Spleen (tissue), 11 donors: ENCODE results near the gene F11R. TPM values are rescaled to one million over a fixed set of nuclear protein-coding genes. Genes with fewer than 3 reads are reported as not detected.
A peak's percentile ranks its signal among the peaks of the same experiment; 100 is the strongest.

Experiments
- DNase-seq: peaks from one replicate; pipeline ENCODE4 v3.0.0-alpha.2; 2020
- H3K27ac ChIP-seq, 8 donors: fragments of 200-600 bp; sonication (generic) in 7 of 8; 1 replicate in 4 of 8; 2 replicates in 4 of 8; pipeline versions ENCODE4 v1.5.0 to v1.8.0; 2016 to 2021; ENCODE audit warnings: inconsistent platforms in 4 of 8, mild to moderate bottlenecking in 4 of 8, moderate library complexity in 1 of 8
- H3K27me3 ChIP-seq, 7 donors: fragments of 200-600 bp; sonication (generic) in 6 of 7; replicated peaks in 1 of 7; 1 replicate in 4 of 7; 2 replicates in 3 of 7; pipeline versions ENCODE4 v1.5.0 to v1.8.0; 2016 to 2021; ENCODE audit warnings: inconsistent platforms in 3 of 7, mild to moderate bottlenecking in 1 of 7
- H3K36me3 ChIP-seq, 6 donors: fragments of 200-600 bp; sonication (generic) in 5 of 6; 1 replicate in 4 of 6; 2 replicates in 2 of 6; pipeline versions ENCODE4 v1.5.0 to v1.8.0; 2016 to 2021; ENCODE audit warnings: inconsistent platforms in 2 of 6
- H3K4me1 ChIP-seq, 6 donors: fragments of 200-600 bp; sonication (generic) in 5 of 6; 1 replicate in 3 of 6; 2 replicates in 3 of 6; pipeline versions ENCODE4 v1.5.0 to v1.8.0; 2016 to 2021; ENCODE audit warnings: inconsistent platforms in 3 of 6
- H3K4me3 ChIP-seq, 8 donors: fragments of 200-600 bp; sonication (generic) in 7 of 8; 1 replicate in 4 of 8; 2 replicates in 4 of 8; pipeline versions ENCODE4 v1.5.0 to v1.8.0; 2016 to 2021; ENCODE audit warnings: inconsistent platforms in 4 of 8, mild to moderate bottlenecking in 4 of 8, moderate library complexity in 2 of 8
- H3K9me3 ChIP-seq, 8 donors: fragments of 200-600 bp; sonication (generic) in 7 of 8; 1 replicate in 4 of 8; 2 replicates in 4 of 8; pipeline versions ENCODE4 v1.5.0 to v1.8.0; 2016 to 2021; ENCODE audit warnings: inconsistent platforms in 4 of 8
- CTCF ChIP-seq, 11 experiments: fragments of 200-600 bp in 7 of 11; fragments of 450-650 bp in 4 of 11; sonication (generic) in 4 of 11; IDR thresholded peaks in 8 of 11; conservative IDR thresholded peaks in 3 of 11; 1 replicate in 7 of 11; 2 replicates in 4 of 11; pipeline versions ENCODE4 v1.4.0 to v1.8.0; 2016 to 2021; ENCODE audit warnings: antibody characterized with exemption in 11 of 11, inconsistent platforms in 4 of 11, mild to moderate bottlenecking in 1 of 11
- POLR2A ChIP-seq, 3 donors: fragments of 450-650 bp; IDR thresholded peaks; one replicate each; pipeline ENCODE4 v1.5.1; 2017; ENCODE audit warnings: antibody characterized with exemption in 3 of 3, mild to moderate bottlenecking in 1 of 3
- POLR2AphosphoS5 ChIP-seq, 3 donors: sonication (generic); formaldehyde crosslinking; IDR thresholded peaks; one replicate each; pipeline ENCODE4 v1.5.1; 2017; ENCODE audit warnings: antibody characterized with exemption in 3 of 3
- WGBS, 5 donors: extraction: QIAGEN DNeasy Blood & Tissue Kit in 3 of 5; methylation state at CpG; one replicate each; pipeline versions ENCODE4 v1.1.5 to v1.1.7; 2013 to 2018; 5-methylcytosine and 5-hydroxymethylcytosine counted together
- intact Hi-C: fragments of 100-400 bp; cut with DNase I; formaldehyde crosslinking; loops from one replicate; pipeline ENCODE4 v1.15.0; 2023; ENCODE audit warnings: low total_unique reads
- polyA plus RNA-seq, 3 donors: library from polyadenylated mRNA; stranded (reverse); fragments of 200-250 nt; gene quantifications; one replicate each; pipeline ENCODE4 v1.2.1, GENCODE V29; 2013
- total RNA-seq, 7 donors: library from RNA; depleted of rRNA in 3 of 7; stranded (reverse); fragments of >200 nt in 3 of 7; fragmentation: NEBNext Ultra II Directional in 4 of 7; extraction: Animal tissue kit (Norgen Biotek cat#: 25700) in 4 of 7; gene quantifications; one replicate each; pipeline versions ENCODE4 v1.1.0 to v1.2.1, GENCODE V29; 2016 to 2021
- donor health status: healthy with polysubstance abuse.
- donor health status: DM: no; HTN: no; CAD: no; lungs with moderate emphysema.
- donor health status: DM: no; HTN: no; CAD: no.
- donor health status: Bipolar disorder and iron deficiency.
- donor health status: healthy.
- donor health status: DM: no; HTN: no; CAD: no.
- donor health status: DM: yes; HTN: yes; CAD: no.

F11R gene
- total and polyA plus RNA-seq, 10 donors: 6.4 to 77.2 (median 50.8) TPM

DNA sequence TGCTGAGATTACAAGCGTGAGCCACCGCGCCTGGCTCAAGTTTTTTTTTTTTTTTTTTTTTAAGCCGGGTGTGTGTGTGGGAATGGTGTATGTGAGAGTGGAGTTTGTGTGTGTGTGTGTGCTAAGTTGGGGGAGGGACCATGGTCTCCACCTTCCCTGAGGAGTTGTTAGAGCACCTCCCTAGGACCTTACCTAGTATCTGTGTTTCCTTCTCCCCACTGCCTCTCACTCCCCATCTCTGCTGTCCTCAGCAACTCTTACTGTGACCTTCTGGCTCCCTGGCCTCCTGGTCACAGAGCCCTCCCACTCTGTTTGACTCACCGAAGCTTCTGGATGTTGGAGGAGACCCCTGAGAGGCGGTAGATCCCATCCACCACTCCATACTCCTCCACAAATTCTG, 38.3 kb upstream of the F11R start:
- Histone ChIP-seq H3K9me3 (no peaks in the 10 kb centered on the region), H3K27me3 (no peaks in the 10 kb centered on the region), H3K4me3 (no peak overlapping the region), H3K36me3 (peaks cover 2 to 97% (median 58%) of the 10 kb centered on the region in 6 donors), H3K27ac (peak overlapping the region in 2 of 8 donors; percentile 4 to 28), H3K4me1 (peaks cover 0 to 76% (median 35%) of the 10 kb centered on the region in 6 donors)
- TF ChIP-seq CTCF (IDR thresholded peaks at IDR 0.05 in 8 of 11, conservative IDR thresholded peaks at IDR 0.05 in 3 of 11): no peak
- no peak for TF ChIP-seq POLR2AphosphoS5 (IDR thresholded peaks at IDR 0.05)
- no peak for TF ChIP-seq POLR2A (IDR thresholded peaks at IDR 0.05)
- DNase-seq: no peak
- intact Hi-C loops: no loop called here
- 78 to 95% (median 89%) methylated on average over 6 of the region's 6 CpGs for WGBS, 5 donors

DNA sequence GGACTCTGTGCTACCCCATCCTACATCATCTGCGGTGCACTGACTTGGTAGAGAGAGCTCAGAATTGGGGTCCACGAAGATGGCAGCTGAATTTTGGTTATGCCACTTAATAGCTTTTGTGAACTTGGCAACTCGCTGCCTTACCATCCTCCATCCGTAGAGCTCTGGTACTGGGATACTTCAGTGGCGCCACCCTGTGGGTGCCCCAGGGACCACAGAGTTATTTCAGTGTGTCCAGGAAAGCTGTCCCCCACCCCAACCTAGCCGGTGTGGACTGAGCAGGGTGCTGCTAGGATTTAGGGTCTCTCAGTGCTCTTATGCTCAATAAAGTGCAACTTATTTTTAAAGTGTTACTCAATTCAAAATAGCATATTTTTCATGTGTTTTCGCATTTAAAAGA, 33.9 kb upstream of the F11R start:
- 80 to 95% (median 86%) methylated on average over 7 of the region's 7 CpGs for WGBS, 5 donors
- Histone ChIP-seq H3K27me3 (no peaks in the 10 kb centered on the region), H3K4me3 (no peak overlapping the region), H3K9me3 (no peaks in the 10 kb centered on the region), H3K27ac (peak overlapping the region in 1 of 8 donors; percentile 0), H3K4me1 (peaks cover 0 to 44% (median 1%) of the 10 kb centered on the region in 6 donors), H3K36me3 (peaks cover 8 to 98% (median 83%) of the 10 kb centered on the region in 6 donors)
- intact Hi-C loops: no loop called here
- DNase-seq: peak; percentile 17
- TF ChIP-seq POLR2AphosphoS5 (IDR thresholded peaks at IDR 0.05): no peak
- TF ChIP-seq CTCF (IDR thresholded peaks at IDR 0.05 in 8 of 11, conservative IDR thresholded peaks at IDR 0.05 in 3 of 11): peak in 1 of 11 experiments; percentile 40

- H3K36me3 ChIP-seq: peaks cover 8 to 98% (median 86%) of the 10 kb centered on the region in 6 donors
- 87 to 100% (median 91%) methylated on average over 4 of the region's 4 CpGs for WGBS, 5 donors
- intact Hi-C loops: no loop called here
Measured at GRCh38 chr1:161054232-161054631, 33.3 kb upstream of the F11R start.

DNA sequence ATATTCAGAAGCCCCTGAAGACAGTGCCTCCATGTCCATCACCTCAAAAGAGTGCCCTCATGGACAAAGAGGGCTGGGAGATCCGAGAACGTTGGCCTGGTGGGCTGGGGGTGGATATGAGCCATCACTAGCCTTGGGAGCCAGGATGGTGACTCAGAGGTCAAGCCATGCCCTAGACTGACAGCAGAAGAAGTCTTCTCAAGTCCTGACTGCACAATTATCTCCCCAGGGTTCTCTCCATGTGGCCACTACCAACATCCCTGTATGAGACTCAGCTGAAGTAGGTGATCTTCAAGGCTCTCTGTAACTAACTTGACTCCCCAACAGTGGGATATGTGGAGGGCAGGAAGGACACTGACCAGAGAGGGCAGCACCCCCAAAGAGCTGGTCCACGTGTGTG, 31.9 kb upstream of the F11R start:
- H3K27ac ChIP-seq: peak overlapping the region in 1 of 8 donors; percentile 3
- no peak for DNase-seq
- H3K4me1 ChIP-seq: peaks cover 0 to 44% (median 4%) of the 10 kb centered on the region in 6 donors
- H3K36me3 ChIP-seq: peaks cover 8 to 98% (median 89%) of the 10 kb centered on the region in 6 donors
- H3K4me3 ChIP-seq: no peak overlapping the region
- TF ChIP-seq CTCF (IDR thresholded peaks at IDR 0.05 in 8 of 11, conservative IDR thresholded peaks at IDR 0.05 in 3 of 11): no peak
- no peak for TF ChIP-seq POLR2AphosphoS5 (IDR thresholded peaks at IDR 0.05)
- no peak for TF ChIP-seq POLR2A (IDR thresholded peaks at IDR 0.05)
- H3K9me3 ChIP-seq: no peaks in the 10 kb centered on the region
- intact Hi-C loops: no loop called here
- WGBS, 5 donors: 68 to 81% (median 80%) methylated on average over 2 to 3 of the region's 3 CpGs
- H3K27me3 ChIP-seq: no peaks in the 10 kb centered on the region

More at GRCh38 chr1:161054232-161054631, 33.3 kb upstream of the F11R start:
- TF ChIP-seq POLR2A (IDR thresholded peaks at IDR 0.05): no peak
- peak in 2 of 3 donors; percentile 31 to 60 for TF ChIP-seq POLR2AphosphoS5 (IDR thresholded peaks at IDR 0.05)
- H3K27me3 ChIP-seq: no peaks in the 10 kb centered on the region
- H3K4me1 ChIP-seq: peaks cover 0 to 44% (median 3%) of the 10 kb centered on the region in 6 donors
- no peak overlapping the region for H3K4me3 ChIP-seq
- H3K27ac ChIP-seq: peak overlapping the region in 1 of 8 donors; percentile 0
- no peaks in the 10 kb centered on the region for H3K9me3 ChIP-seq
- peak; percentile 51 for DNase-seq
